Measurements from ENCODE around the gene HPSE2. TPM values are rescaled to one million over a fixed set of nuclear protein-coding genes. Genes with fewer than 3 reads are reported as not detected.

Gene HPSE2
- total and polyA plus RNA-seq, 4 donors, result 0.05 TPM; not detected in 3

GRCh38 chr10:98432330-98432729 is 803.3 kb downstream of the HPSE2 start:
- H3K36me3 ChIP-seq (ENCODE audit: control insufficient read depth in 4 of 4, insufficient read depth in 3 of 4, low read depth in 1 of 4, low read length in 3 of 4), result peaks cover 34 to 62% (median 51%) of the 10 kb centered on the region in 4 donors
- H3K9ac ChIP-seq (ENCODE audit: low read depth in 1 of 2, low read length in 2 of 2), result no peak overlapping the region
- H3K4me3 ChIP-seq (ENCODE audit: low read depth in 1 of 3, low read length in 3 of 3), result no peak overlapping the region
- H3K4me1 ChIP-seq (ENCODE audit: control insufficient read depth in 4 of 4, insufficient read depth in 4 of 4, low read length in 3 of 4), result no peaks in the 10 kb centered on the region
- 96% methylated on average over 1 of the region's 1 CpG for whole genome bisulfite sequencing
- H3K27ac ChIP-seq (ENCODE audit: low read depth in 1 of 2, low read length in 2 of 2), result no peak overlapping the region
- H3K27me3 ChIP-seq (ENCODE audit: control insufficient read depth in 4 of 4, insufficient read depth in 4 of 4, low read length in 3 of 4), result no peaks in the 10 kb centered on the region
- no peaks in the 10 kb centered on the region for H3K9me3 ChIP-seq (ENCODE audit: control insufficient read depth in 4 of 4, low read length in 3 of 4)
- TF ChIP-seq FOXA2 (IDR thresholded peaks at IDR 0.05) (no peak), NR2F2 (IDR thresholded peaks at IDR 0.05) (no peak), HNF4G (IDR thresholded peaks at IDR 0.05) (no peak), EGR1 (IDR thresholded peaks at IDR 0.05; ENCODE audit: low read depth in 2 of 2) (no peak), REST (IDR thresholded peaks at IDR 0.05) (no peak), YY1 (IDR thresholded peaks at IDR 0.05) (no peak), SP1 (IDR thresholded peaks at IDR 0.05) (no peak), GABPA (IDR thresholded peaks at IDR 0.05 in 1 of 2, conservative IDR thresholded peaks at IDR 0.05 in 1 of 2) (no peak), JUND (IDR thresholded peaks at IDR 0.05) (no peak), ATF3 (IDR thresholded peaks at IDR 0.05) (no peak), FOXA1 (IDR thresholded peaks at IDR 0.05) (no peak)
- DNase-seq (ENCODE audit: low spot score), result no peak

- no peak overlapping the region for H3K27ac ChIP-seq (ENCODE audit: low read depth in 1 of 2, low read length in 2 of 2)
- H3K9ac ChIP-seq (ENCODE audit: low read depth in 1 of 2, low read length in 2 of 2), result no peak overlapping the region
- H3K36me3 ChIP-seq (ENCODE audit: control insufficient read depth in 4 of 4, insufficient read depth in 3 of 4, low read depth in 1 of 4, low read length in 3 of 4), result peaks cover 34 to 65% (median 50%) of the 10 kb centered on the region in 4 donors
- TF ChIP-seq ZBTB33 (IDR thresholded peaks at IDR 0.05), result no peak
- no peak for TF ChIP-seq MAX (IDR thresholded peaks at IDR 0.05)
- no peak for TF ChIP-seq ATF3 (IDR thresholded peaks at IDR 0.05)
- TF ChIP-seq REST (IDR thresholded peaks at IDR 0.05), result no peak
- no peak for TF ChIP-seq TAF1 (conservative IDR thresholded peaks at IDR 0.05)
- TF ChIP-seq EGR1 (IDR thresholded peaks at IDR 0.05; ENCODE audit: low read depth in 2 of 2), result no peak
- TF ChIP-seq SP1 (IDR thresholded peaks at IDR 0.05), result no peak
- TF ChIP-seq HNF4A (conservative IDR thresholded peaks at IDR 0.05), result no peak
- TF ChIP-seq NR2F2 (IDR thresholded peaks at IDR 0.05), result no peak
- TF ChIP-seq FOXA1 (IDR thresholded peaks at IDR 0.05), result no peak
- TF ChIP-seq YY1 (IDR thresholded peaks at IDR 0.05), result no peak
- no peak for TF ChIP-seq RXRA (IDR thresholded peaks at IDR 0.05)
- TF ChIP-seq GABPA (IDR thresholded peaks at IDR 0.05 in 1 of 2, conservative IDR thresholded peaks at IDR 0.05 in 1 of 2), result no peak
- no peak for TF ChIP-seq FOXA2 (IDR thresholded peaks at IDR 0.05)
- TF ChIP-seq RAD21 (IDR thresholded peaks at IDR 0.05), result no peak
- TF ChIP-seq JUND (IDR thresholded peaks at IDR 0.05), result no peak
- no peak for TF ChIP-seq CTCF (IDR thresholded peaks at IDR 0.05; ENCODE audit: low read depth, low read length, missing input control)
- DNase-seq (ENCODE audit: low spot score), result no peak
- H3K4me1 ChIP-seq (ENCODE audit: control insufficient read depth in 4 of 4, insufficient read depth in 4 of 4, low read length in 3 of 4), result no peaks in the 10 kb centered on the region
- no peaks in the 10 kb centered on the region for H3K27me3 ChIP-seq (ENCODE audit: control insufficient read depth in 4 of 4, insufficient read depth in 4 of 4, low read length in 3 of 4)
- no peaks in the 10 kb centered on the region for H3K9me3 ChIP-seq (ENCODE audit: control insufficient read depth in 4 of 4, low read length in 3 of 4)
- H3K4me3 ChIP-seq (ENCODE audit: low read depth in 1 of 3, low read length in 3 of 3), result no peak overlapping the region
- WGBS, result over 99% methylated on average over 8 of the region's 8 CpGs
These were observed 804.6 kb downstream of the HPSE2 start for GRCh38 chr10:98431016-98431415.
